Measurements from ENCODE around the gene DLG2. TPM values are rescaled to one million over a fixed set of nuclear protein-coding genes. Genes with fewer than 3 reads are reported as not detected.

The DLG2 gene
- total RNA-seq, 2 donors from 2014 or later: 1.9 to 3.2 TPM

DNA sequence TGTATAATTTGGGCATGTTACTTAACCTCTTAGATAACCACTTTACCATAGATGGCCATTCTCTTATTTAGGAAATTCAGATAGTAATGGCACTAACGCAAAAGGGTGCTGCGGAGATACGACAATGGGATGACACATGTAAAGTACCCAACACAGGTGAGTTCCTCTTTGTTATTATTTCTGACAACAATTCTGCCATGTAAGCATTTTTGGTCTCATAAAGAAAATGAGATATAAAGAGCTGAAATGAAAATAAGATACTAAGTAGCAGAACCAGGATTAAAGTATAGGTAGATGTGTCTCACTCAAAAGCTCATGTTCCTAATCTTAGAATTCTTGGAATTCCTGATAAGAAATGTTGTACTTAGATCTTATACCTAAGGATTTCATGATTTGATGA is 2080.8 kb downstream of the DLG2 start:
- no peak for ATAC-seq
- intact Hi-C loops (cut with DNase I, micrococcal nuclease): no loop called here

GRCh38 chr11:83545494-83546260 is 2081.5 kb downstream of the DLG2 start:
- DNase-seq: no peak
- intact Hi-C loops (cut with DNase I, micrococcal nuclease): no loop called here
- ATAC-seq: no peak

More for the DNA sequence above, 2080.8 kb downstream of the DLG2 start:
- DNase-seq: no peak

DNA sequence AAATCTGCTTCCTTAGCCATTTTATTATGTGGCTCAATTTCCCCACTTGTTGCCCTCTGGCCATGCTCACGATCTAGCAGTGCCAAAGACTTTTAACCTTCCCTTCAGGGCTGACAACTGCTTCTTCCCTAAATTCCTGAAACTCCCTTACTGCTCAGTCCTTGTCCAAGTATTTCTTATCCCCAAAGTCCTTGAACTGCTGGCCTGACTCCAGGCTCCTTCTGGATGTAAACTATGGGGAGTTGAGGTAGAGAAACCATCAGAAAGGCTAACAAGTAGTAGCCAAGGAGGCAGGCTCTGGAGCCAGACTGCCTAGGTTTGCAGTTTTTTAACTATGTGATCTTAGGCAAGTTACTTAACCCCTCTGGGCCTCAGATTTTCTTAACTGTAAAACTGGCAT is 2082.3 kb downstream of the DLG2 start:
- DNase-seq: no peak
- no peak for ATAC-seq
- intact Hi-C loops (cut with DNase I, micrococcal nuclease): no loop called here

- ATAC-seq (no peak), DNase-seq (no peak)
- intact Hi-C loops (cut with DNase I, micrococcal nuclease): no loop called here
Measured at GRCh38 chr11:83543706-83544439, 2083.3 kb downstream of the DLG2 start.

GRCh38 chr11:83542861-83543260 is 2084.3 kb downstream of the DLG2 start:
- intact Hi-C loops (cut with DNase I, micrococcal nuclease): no loop called here

DNA sequence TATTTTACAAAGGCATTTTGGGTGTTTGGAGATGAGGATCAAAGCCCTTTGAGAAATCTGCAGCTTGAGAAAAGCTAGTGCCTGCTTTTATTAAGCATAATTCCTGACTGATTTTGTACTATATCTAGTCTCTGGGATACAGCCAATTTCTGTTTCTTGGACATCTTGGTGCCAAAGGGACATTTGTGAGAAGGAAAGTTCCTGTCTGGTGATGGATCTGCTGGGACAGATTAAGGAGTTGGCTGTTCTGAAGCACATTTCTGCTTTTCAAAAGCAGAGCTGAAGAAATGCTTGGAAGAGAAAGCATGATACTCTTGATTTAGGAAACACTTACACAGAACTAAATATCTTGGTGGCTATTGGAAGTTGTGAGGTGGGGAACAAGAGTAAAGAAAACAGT is 2086.4 kb downstream of the DLG2 start:
- intact Hi-C loops (cut with DNase I, micrococcal nuclease): no loop called here
- ATAC-seq (no peak), DNase-seq (no peak)

More at GRCh38 chr11:83542861-83543260, 2084.3 kb downstream of the DLG2 start:
- DNase-seq: no peak
- no peak for ATAC-seq

DNA sequence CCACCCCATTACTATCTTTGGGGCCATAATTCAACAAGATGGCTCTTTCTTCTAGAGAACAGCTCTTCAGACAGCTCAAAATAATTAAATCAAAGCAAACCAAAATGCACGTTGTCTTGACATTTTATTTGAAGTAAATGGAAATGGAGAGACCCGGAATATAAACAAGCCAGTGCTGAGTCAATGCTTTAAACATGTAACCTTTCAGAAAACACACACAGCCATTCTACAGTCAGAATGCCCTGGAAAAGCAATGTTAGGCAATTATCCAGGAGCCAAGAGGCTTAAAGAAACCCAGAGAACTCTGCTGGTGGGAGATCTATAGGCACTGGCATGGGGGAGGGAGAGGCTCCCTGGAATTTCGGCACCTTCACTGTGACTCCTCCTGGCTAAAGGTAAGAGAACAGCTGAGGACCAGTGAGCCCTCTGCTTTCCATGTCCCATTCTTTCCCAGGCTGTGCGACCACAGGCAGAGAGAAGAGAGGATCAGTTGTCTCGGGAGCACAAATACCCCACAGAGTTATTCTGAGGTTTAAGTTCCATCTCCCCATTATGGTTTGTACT is 2086.9 kb downstream of the DLG2 start:
- no peak for ATAC-seq
- DNase-seq: no peak
- intact Hi-C loops (cut with DNase I, micrococcal nuclease): no loop called here

DNA sequence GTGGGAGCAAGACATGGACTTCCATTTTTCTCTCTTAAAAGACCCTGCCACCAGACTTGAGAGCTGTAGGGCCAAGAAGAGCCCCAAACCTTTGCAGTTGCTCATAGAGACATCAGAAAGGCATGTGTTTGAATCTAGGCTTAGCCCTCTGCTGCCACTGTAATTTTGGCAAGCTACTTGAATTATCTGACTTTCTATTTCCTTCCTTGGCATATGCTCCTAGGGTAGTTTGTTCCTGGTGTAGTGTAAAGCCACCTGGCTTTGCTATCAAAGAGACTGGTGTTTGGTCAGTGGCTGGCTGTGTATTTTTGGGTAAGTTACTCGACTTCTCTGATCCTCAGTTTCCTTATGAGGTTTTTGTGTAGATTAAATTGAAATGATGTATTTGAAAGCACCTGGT is 2088.9 kb downstream of the DLG2 start:
- no peak for ATAC-seq
- no peak for DNase-seq
- intact Hi-C loops (cut with DNase I, micrococcal nuclease): no loop called here

- no peak for DNase-seq
- ATAC-seq: no peak
- intact Hi-C loops (cut with DNase I, micrococcal nuclease): no loop called here
Measured at GRCh38 chr11:83537131-83537610, 2090.0 kb downstream of the DLG2 start.

DNA sequence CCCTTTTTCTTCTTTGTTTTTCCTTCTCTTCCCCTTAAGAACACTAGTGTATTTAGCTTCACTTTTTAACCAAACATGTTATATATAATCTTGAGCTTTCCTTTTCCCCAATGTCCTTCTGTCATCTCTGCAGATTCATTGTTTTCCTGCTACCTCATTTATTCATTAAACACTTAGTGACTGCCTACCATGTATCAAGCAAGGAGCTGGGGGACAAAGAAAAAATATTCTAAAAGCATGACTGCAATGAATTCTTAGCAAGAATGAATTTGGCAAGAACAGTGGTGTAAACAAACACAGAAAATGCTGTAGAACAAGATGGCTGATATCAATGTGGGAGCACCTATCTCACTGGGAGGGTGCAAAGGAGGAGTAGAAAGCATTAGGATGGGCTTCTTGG is 2094.0 kb downstream of the DLG2 start:
- intact Hi-C loops (cut with DNase I, micrococcal nuclease): no loop called here
- no peak for ATAC-seq
- no peak for DNase-seq

GRCh38 chr11:83528877-83529276 is 2098.3 kb downstream of the DLG2 start:
- DNase-seq: no peak
- no peak for ATAC-seq
- intact Hi-C loops (cut with DNase I, micrococcal nuclease): no loop called here

DNA sequence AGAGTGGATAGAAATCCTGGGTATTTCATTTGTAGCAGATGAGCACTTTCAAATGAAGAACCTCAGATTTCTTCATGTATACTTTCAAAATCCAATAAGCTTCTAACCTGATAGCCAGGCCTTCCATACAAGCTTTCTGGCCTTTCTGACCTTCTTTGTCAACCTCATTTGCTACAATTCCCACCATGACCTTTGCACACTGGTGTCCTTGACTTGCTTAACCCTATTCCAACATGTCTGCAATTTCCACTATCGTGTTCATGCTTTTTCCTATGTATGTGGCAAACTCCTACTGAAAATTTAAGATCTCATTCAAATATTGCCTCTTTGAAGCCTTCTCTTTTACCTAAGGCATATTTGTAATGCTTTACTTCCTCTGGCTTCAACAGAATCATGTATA is 2098.9 kb downstream of the DLG2 start:
- ATAC-seq: no peak
- no peak for DNase-seq
- intact Hi-C loops (cut with DNase I, micrococcal nuclease): no loop called here

- intact Hi-C loops (cut with DNase I, micrococcal nuclease): no loop called here
- ATAC-seq (no peak), DNase-seq (no peak)
Measured at GRCh38 chr11:83523676-83524075, 2103.5 kb downstream of the DLG2 start.

GRCh38 chr11:83522911-83523310 is 2104.2 kb downstream of the DLG2 start:
- intact Hi-C loops (cut with DNase I, micrococcal nuclease): no loop called here
- no peak for DNase-seq
- no peak for ATAC-seq

GRCh38 chr11:83521647-83522596 is 2105.2 kb downstream of the DLG2 start:
- DNase-seq (no peak), ATAC-seq (no peak)
- intact Hi-C loops (cut with DNase I, micrococcal nuclease): no loop called here

- DNase-seq: no peak
- intact Hi-C loops (cut with DNase I, micrococcal nuclease): no loop called here
- ATAC-seq: no peak
Measured at GRCh38 chr11:83520849-83521248, 2106.3 kb downstream of the DLG2 start.

- DNase-seq: no peak
- intact Hi-C loops (cut with DNase I, micrococcal nuclease): no loop called here
- ATAC-seq: no peak
Measured at GRCh38 chr11:83511646-83512045, 2115.5 kb downstream of the DLG2 start.

GRCh38 chr11:83510530-83511460 is 2116.3 kb downstream of the DLG2 start:
- intact Hi-C loops (cut with DNase I, micrococcal nuclease): no loop called here
- ATAC-seq (no peak), DNase-seq (no peak)
